ENCODE data around the gene RNF114.

GRCh38 chr20:49937027-49937929 lies 1.1 kb downstream of the RNF114 start:
- TF ChIP-seq CTCF (IDR thresholded peaks at IDR 0.05) (no peak), POLR2A (IDR thresholded peaks at IDR 0.05) (peak in 2 of 3 donors; percentile 13 to 16)
